ENCODE results near the gene OBSCN.

Gene OBSCN

GRCh38 chr1:228283476-228284147 lies 75.8 kb downstream of the OBSCN start:
- no peak overlapping the region for H3K27ac ChIP-seq
- no peak for TF ChIP-seq ZFX (IDR thresholded peaks at IDR 0.05)
- TF ChIP-seq CTCF (conservative IDR thresholded peaks at IDR 0.05): no peak

- TF ChIP-seq ZFX (IDR thresholded peaks at IDR 0.05) (no peak), CTCF (conservative IDR thresholded peaks at IDR 0.05) (no peak)
- H3K27ac ChIP-seq: no peak overlapping the region
Measured at GRCh38 chr1:228284148-228284495, 76.3 kb downstream of the OBSCN start.

DNA sequence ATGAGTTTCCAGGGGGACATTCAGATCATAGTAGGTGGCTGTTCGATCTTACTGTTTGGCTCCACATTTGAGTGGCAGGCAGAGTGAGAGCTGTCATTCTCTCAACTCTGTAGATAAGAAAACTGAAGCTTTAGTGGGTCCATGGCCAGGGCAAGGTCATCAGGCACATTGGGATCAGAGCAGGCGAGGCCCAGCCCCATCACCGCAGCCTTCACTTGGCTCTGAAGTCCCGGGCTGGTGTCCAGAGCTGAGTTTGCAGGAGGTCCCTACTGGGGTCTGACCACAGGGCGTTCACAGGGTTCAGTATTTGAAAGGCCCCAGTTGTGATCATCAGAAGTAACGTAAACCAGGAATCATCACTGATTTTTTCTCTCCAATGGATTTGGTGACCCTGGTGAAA lies 76.7 kb downstream of the OBSCN start:
- no peak overlapping the region for H3K27ac ChIP-seq
- TF ChIP-seq CTCF (conservative IDR thresholded peaks at IDR 0.05) (no peak), ZFX (IDR thresholded peaks at IDR 0.05) (no peak)

DNA sequence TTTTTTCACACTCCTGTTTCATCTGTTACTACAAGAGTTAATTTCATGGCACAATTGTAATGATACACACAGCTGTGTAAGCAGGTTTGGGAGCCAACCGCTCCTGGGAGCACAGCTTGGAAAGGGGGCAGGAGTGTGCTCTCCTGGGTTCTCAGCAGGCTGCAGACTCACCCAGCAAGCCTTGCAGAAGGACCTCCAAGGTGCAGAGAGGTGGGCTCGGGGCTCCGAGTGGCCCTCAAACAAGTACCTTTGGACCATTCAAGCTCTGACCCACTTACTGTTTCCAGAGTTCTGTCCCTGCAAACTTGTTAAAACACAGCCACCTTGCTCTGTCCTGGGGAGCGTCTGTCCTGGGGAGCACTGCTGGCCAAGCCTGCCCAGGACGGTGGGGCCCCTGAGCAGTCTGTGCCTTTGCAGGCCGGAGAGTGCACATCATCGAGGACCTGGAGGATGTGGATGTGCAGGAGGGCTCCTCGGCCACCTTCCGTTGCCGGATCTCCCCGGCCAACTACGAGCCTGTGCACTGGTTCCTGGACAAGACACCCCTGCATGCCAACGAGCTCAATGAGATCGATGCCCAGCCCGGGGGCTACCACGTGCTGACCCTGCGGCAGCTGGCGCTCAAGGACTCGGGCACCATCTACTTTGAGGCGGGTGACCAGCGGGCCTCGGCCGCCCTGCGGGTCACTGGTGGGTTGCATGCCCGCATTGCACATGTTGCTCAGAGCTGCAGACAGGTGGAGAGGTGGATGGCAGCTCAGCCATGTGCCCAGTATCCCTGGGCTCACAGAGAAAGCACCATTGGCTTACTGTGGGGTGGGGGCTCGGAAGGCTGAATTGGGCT lies 78.0 kb downstream of the OBSCN start:
- H3K27ac ChIP-seq: no peak overlapping the region
- TF ChIP-seq ZFX (IDR thresholded peaks at IDR 0.05): no peak
- TF ChIP-seq CTCF (conservative IDR thresholded peaks at IDR 0.05): no peak

DNA sequence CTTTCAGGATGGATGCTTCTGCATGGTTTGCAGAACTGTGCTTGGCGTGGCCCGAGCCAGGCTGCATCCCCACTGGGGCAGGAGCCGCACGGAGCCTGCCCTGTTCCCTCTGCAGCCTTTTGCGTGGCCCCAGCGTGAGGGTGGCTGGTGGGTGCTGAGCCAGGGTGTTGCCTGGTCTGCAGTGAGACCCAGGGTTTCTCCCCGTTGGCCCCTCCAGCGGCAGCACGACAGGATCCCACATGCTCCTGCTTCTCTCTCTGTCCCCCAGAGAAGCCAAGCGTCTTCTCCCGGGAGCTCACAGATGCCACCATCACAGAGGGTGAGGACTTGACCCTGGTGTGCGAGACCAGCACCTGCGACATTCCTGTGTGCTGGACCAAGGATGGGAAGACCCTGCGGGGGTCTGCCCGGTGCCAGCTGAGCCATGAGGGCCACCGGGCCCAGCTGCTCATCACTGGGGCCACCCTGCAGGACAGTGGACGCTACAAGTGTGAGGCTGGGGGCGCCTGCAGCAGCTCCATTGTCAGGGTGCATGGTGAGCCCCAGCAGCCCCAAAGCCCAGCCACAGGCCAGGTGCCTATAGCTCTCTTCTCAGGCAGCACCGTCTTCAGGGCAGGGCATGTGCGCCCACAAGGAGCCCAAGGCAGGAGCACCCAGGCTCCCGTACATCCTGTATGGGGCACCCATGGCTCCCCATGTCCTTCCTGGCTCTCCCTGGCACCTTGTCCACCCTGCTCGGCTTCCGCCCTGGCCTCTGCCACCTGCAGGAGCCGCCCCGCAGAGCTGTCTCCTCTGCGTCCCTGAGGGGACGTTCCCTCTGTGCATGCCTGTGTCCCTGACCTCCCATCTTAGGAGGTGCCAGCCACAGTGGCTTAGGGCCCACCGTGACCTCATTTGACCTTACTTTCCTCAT lies 78.9 kb downstream of the OBSCN start:
- TF ChIP-seq CTCF (conservative IDR thresholded peaks at IDR 0.05) (no peak), ZFX (IDR thresholded peaks at IDR 0.05) (no peak)
- no peak overlapping the region for H3K27ac ChIP-seq

DNA sequence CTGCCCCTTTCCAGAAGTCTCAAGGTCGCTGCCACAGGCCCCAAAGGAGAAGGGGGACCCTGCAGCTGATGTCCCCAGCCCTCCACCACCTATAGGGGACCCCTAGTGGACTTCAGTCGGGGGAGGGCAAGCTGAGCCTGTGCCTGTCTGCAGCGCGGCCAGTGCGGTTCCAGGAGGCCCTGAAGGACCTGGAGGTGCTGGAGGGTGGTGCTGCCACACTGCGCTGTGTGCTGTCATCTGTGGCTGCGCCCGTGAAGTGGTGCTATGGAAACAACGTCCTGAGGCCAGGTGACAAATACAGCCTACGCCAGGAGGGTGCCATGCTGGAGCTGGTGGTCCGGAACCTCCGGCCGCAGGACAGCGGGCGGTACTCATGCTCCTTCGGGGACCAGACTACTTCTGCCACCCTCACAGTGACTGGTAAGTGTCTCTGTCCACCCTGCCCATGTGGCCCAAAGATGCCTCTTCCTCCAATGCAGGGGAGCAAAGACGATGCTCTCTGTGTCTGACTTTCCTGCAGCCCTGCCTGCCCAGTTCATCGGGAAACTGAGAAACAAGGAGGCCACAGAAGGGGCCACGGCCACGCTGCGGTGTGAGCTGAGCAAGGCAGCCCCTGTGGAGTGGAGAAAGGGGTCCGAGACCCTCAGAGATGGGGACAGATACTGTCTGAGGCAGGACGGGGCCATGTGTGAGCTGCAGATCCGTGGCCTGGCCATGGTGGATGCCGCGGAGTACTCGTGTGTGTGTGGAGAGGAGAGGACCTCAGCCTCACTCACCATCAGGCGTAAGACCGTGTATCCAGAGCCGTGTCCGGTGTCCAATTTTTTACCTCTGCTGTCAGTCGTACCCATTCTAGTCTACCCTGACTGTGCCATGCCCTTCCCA lies 79.9 kb downstream of the OBSCN start:
- no peak for TF ChIP-seq ZFX (IDR thresholded peaks at IDR 0.05)
- TF ChIP-seq CTCF (conservative IDR thresholded peaks at IDR 0.05): no peak
- no peak overlapping the region for H3K27ac ChIP-seq

All from C4-2B (cell line).